CD4-positive, alpha-beta T cell treated with Interleukin-4 for 1 hour (primary cell): Measurements from ENCODE around the gene CCDC117.
"Not testable (repeated sequence)": the region's sequence is repeated elsewhere in the genome, so short reads cannot be mapped to it uniquely, and the experiment has no call there.

Experiments used
- DNase-seq, 2 donors: peaks; one replicate each; pipeline ENCODE4 v3.0.0-alpha.2; 2020 to 2022

CCDC117 gene

GRCh38 chr22:28802595-28803123 is 30.2 kb downstream of the CCDC117 start:
- no peak for DNase-seq

GRCh38 chr22:28805426-28805825 is 32.9 kb downstream of the CCDC117 start:
- not testable (repeated sequence) for DNase-seq

- no peak for DNase-seq
Observed at GRCh38 chr22:28808716-28809355, 36.3 kb downstream of the CCDC117 start.

- peak; percentile 65 to 72 for DNase-seq
Observed at GRCh38 chr22:28810821-28811491, 38.5 kb downstream of the CCDC117 start.

- DNase-seq = no peak
Observed at GRCh38 chr22:28812516-28812915, 40.0 kb downstream of the CCDC117 start.

- DNase-seq = no peak
Observed at GRCh38 chr22:28813772-28814518, 41.5 kb downstream of the CCDC117 start.

GRCh38 chr22:28815111-28815510 is 42.6 kb downstream of the CCDC117 start:
- no peak for DNase-seq

GRCh38 chr22:28815729-28816128 is 43.2 kb downstream of the CCDC117 start:
- DNase-seq = no peak

- no peak for DNase-seq
Observed at GRCh38 chr22:28817064-28817463, 44.6 kb downstream of the CCDC117 start.

- peak in 1 of 2 donors; percentile 31 for DNase-seq
Observed at GRCh38 chr22:28817919-28818859, 45.7 kb downstream of the CCDC117 start.

- no peak for DNase-seq
Observed at GRCh38 chr22:28819253-28820096, 47.0 kb downstream of the CCDC117 start.

GRCh38 chr22:28820885-28821284 is 48.4 kb downstream of the CCDC117 start:
- no peak for DNase-seq

- DNase-seq = no peak
Observed at GRCh38 chr22:28821452-28821851, 49.0 kb downstream of the CCDC117 start.

- peak; percentile 31 to 60 for DNase-seq
Observed at GRCh38 chr22:28822930-28823551, 50.5 kb downstream of the CCDC117 start.

GRCh38 chr22:28824455-28824854 is 52.0 kb downstream of the CCDC117 start:
- not testable (repeated sequence) for DNase-seq

GRCh38 chr22:28826430-28826829 is 53.9 kb downstream of the CCDC117 start:
- DNase-seq = not testable (repeated sequence)

GRCh38 chr22:28826921-28827320 is 54.4 kb downstream of the CCDC117 start:
- no peak for DNase-seq

GRCh38 chr22:28829358-28830181 is 57.1 kb downstream of the CCDC117 start:
- DNase-seq = peak; percentile 80 to 81

- no peak for DNase-seq
Observed at GRCh38 chr22:28830441-28830840, 57.9 kb downstream of the CCDC117 start.
